Heart left ventricle (tissue), 13 donors: ENCODE results near the gene DLX2.

Experiments
- POLR2A ChIP-seq, 2 donors: fragments of 450-650 bp; IDR thresholded peaks; one replicate each; pipeline ENCODE4 v1.6.1; 2017; ENCODE audit warnings: antibody characterized with exemption in 2 of 2, mild to moderate bottlenecking in 2 of 2, moderate library complexity in 2 of 2
- TF ChIP-seq, protein P1 (sequence below), 12 donors: fragments of 200-600 bp; sonication (generic) in 4 of 12; IDR thresholded peaks; one replicate each; pipeline versions ENCODE4 v1.5.0 to v1.8.0; 2018 to 2022; ENCODE audit warnings: antibody characterized with exemption in 12 of 12, mild to moderate bottlenecking in 5 of 12
- donor health status: ischemic (EF 13 %, LVEDD 7.1; RV severe dilation, severe dysfunction).
- donor health status: DM: no; HTN: yes; CAD: no.
- donor health status: DM: no; HTN: no; CAD: no.
- donor health status: ischemic (EF 25% LVEDD 6.9; RV normal size, moderate dysfunction).
- donor health status: ischemic (EF 25% LVEDD 5.7; RV mildly dilated, moderate dysfunction).
- donor health status: ischemic (EF 35%, LVEDD 5.7; RV mildly dilated, moderate dysfunction).
- donor health status: nonischemic (EF 11% LVEDD 7.7; RV severe dilation, severe dysfunction).
- donor health status: DM: yes; HTN: yes; CAD: no.
- donor health status: PGD.
- donor health status: ischemic (EF 29% LVEDD 5.4; RV normal size, mild dysfunction).
- donor health status: nonischemic (EF 23%, LVEDD 6.1; RV moderate dilation, normal function).

DNA sequence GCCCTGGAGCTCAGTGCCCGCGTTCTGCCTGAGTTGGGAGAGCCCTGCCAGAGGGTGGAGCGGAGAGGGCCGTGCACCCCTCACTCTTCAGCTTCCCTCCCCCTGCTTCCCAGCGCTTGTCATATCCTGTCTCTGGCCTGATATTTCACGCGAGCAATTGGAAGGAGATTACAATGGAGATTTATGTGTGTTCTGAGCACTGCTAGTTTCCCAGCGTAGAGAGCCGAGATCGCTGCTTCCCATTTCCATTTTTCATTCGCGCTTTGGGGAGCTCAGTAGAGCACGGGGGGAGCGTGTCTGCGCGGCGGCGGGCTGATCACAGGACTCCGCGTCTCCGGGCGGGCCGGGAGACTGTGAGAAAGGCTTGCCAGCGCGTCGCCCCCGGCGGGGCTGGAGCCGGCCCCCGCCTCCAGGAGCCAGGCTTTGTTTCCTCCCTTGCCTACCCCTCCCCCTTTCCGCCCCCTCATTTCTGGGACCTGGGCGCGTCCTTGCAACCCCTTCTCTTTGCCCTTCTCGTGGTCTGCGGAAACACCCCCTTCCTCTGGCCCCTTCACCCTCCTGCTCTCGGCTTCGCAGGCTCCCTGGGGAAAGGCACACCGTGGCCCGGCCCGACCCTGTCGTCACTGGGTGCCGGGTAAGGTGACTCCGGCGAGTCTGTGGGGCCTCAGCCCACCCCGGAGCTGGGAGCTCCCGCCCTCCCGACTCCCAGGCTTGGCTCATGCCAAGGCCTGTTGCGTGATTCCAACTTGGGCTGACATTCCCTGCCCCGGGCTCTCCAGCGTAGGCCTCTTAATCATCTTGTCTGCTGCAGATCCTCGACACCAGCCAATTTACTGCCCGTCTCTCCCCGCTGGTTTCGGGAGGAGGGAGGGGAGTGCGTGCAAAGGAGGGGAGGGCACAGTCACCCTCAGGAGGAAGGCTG lies 5.8 kb downstream of the DLX2 start:
- no peak for TF ChIP-seq POLR2A (IDR thresholded peaks at IDR 0.05)
- TF ChIP-seq, protein P1, sequence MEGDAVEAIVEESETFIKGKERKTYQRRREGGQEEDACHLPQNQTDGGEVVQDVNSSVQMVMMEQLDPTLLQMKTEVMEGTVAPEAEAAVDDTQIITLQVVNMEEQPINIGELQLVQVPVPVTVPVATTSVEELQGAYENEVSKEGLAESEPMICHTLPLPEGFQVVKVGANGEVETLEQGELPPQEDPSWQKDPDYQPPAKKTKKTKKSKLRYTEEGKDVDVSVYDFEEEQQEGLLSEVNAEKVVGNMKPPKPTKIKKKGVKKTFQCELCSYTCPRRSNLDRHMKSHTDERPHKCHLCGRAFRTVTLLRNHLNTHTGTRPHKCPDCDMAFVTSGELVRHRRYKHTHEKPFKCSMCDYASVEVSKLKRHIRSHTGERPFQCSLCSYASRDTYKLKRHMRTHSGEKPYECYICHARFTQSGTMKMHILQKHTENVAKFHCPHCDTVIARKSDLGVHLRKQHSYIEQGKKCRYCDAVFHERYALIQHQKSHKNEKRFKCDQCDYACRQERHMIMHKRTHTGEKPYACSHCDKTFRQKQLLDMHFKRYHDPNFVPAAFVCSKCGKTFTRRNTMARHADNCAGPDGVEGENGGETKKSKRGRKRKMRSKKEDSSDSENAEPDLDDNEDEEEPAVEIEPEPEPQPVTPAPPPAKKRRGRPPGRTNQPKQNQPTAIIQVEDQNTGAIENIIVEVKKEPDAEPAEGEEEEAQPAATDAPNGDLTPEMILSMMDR (IDR thresholded peaks at IDR 0.05), result no peak
